Activated T-cell treated with anti-CD3 and anti-CD28 coated beads for 4 hours (primary cell): ENCODE data around the gene GRIN2A.
"Not testable (repeated sequence)": the region's sequence is repeated elsewhere in the genome, so short reads cannot be mapped to it uniquely, and the experiment has no call there.

Source experiments
- DNase-seq: peaks from one replicate; pipeline ENCODE4 v3.0.0-alpha.2; 2020

GRIN2A gene

DNA sequence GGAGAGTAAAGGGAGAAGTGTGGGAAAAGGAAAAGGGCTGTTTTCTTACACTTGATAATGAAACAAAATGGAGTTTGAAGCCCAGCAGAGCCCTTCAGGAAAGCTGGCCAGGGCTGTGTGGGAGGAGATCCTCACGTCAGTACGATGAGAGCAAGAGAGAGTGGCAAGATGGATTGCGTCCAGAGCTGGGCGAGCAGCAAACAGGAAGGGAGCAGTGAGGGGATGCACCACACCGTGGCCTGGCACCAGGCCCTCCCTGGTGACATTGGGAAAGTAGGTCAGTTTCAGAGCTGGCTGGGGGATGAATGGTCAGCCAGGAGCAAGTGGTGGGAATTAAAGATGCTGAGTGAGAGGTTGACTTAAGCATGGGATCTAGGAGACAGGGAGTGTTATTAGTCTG lies 273.6 kb downstream of the GRIN2A start:
- no peak for DNase-seq

- no peak for DNase-seq
Measured at GRCh38 chr16:9907752-9908151, 274.5 kb downstream of the GRIN2A start.

DNA sequence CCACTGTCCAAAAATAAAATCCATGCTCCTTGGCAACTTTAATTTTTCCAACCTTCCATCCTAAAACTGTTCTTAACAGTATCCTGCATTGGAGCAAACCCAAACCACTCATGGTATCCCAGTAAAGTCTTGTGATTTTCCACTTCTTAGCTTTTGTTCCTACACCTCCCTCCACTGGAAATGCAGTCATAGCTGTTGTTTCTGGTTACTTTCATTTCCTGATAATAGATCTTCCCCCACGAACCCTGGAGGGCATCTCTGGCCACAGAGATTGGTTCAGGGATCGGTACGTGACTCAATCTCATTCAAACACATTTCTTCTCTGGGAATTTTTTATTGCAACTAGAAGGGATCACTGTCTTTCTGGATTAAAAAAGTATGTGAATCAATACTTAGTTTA lies 276.0 kb downstream of the GRIN2A start:
- DNase-seq, result no peak

- no peak for DNase-seq
Measured at GRCh38 chr16:9904526-9904925, 277.7 kb downstream of the GRIN2A start.

DNA sequence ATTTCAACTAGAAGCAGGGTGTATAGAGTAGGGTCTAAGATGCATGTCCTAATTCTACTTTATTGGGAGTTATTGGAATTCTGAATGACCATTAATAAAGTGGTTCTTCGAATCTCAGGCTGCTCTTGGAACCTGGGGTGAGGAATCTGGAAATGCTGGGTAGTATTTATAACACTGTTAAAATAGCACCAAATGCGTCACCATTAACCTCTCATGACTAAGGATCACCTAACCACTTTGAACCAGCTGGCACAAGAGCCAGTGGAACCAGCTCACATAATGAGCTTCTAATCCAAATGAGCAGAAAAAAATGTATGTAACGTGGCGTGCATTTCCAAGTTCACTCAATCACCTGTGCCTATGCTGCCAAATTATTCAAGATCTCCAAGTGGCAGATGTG lies 281.7 kb downstream of the GRIN2A start:
- no peak for DNase-seq

GRCh38 chr16:9898555-9898954 lies 283.7 kb downstream of the GRIN2A start:
- no peak for DNase-seq

DNA sequence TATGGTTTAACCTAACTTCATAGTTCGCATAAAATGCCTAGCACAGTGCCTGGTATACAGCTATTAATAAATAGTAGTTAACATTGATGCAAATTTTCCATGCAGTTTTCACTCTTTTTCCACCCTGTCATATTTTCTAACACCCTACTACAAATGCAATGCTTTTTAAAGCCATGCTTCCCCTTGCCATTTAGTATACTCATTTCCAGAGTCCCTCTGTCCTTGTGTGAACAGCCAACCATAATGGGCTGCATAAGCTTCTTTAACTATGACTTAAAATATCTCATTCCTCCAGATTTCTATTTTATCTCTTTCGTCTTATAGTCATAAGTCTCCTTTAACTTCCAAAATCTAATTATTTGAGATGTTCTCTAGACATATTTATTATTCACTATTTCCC lies 284.1 kb downstream of the GRIN2A start:
- DNase-seq, result no peak

- no peak for DNase-seq
Measured at GRCh38 chr16:9895817-9896216, 286.4 kb downstream of the GRIN2A start.

GRCh38 chr16:9885876-9886275 lies 296.4 kb downstream of the GRIN2A start:
- no peak for DNase-seq

- no peak for DNase-seq
Measured at GRCh38 chr16:9885467-9885866, 296.8 kb downstream of the GRIN2A start.

GRCh38 chr16:9875981-9876380 lies 306.2 kb downstream of the GRIN2A start:
- not testable (repeated sequence) for DNase-seq

GRCh38 chr16:9874219-9874618 lies 308.0 kb downstream of the GRIN2A start:
- DNase-seq, result no peak

DNA sequence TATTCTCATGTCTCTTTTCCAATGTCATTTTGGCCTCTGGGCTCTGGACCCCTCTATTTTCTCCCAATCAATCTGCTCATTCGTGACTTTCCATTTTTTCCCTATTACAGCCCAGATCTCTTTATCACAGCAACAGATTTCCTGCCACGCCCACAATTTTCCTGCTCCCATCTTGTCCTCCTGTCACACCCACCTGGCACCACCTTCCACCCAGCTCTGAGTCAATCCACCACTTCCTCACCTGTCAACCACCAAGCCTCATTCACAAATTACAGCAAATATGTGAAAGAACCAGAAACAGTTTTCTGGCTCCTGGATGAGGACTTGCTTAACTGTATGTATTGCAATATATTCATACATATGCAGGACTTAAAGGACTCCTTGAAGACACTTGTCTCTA lies 311.3 kb downstream of the GRIN2A start:
- no peak for DNase-seq

- DNase-seq, result no peak
Measured at GRCh38 chr16:9869776-9870175, 312.5 kb downstream of the GRIN2A start.

DNA sequence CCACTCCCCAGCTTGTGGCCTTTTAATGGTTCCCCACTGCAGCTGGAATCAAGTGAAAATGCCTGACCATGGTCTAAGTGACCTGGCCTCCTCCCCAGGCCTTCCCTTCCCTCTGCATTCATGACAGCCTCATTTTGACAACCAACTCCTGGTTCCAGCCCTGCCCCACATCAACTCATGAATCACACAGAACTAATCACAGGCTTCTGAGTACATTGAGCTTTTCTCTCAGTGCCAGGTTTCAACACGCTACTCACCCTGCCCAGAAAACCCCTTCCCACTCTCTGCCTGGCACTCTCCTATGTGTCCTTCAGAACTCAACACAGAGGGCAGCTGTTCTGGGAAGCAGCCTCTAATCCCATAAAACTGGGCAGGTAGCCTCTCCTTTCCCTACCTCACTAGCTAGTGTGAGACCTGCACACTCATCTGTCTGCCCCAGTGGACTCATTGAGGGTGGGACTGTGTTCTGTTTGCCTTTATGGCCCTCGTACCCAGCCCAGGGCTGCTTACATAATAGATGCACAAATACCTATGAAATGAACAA lies 313.6 kb downstream of the GRIN2A start:
- DNase-seq, result no peak

DNA sequence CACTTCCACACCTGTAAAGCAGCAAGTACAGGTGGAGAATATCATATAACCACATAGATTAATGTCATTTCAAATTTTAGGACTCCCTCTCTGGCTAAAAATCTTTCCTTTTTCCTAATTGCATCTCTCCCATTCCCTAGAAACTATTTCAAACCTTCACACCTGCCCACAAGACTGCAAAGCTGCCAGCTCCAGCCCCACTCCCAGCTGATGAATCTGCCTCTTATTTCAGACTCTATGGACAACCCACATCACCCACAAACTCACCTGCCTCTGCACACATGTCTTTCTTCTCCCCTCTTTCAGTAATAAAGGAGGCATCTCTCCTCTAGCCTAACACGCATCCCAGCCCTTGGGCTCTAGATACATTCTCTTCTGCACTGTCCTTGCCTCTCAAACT lies 315.1 kb downstream of the GRIN2A start:
- DNase-seq, result no peak

GRCh38 chr16:9864461-9864860 lies 317.8 kb downstream of the GRIN2A start:
- DNase-seq, result no peak

DNA sequence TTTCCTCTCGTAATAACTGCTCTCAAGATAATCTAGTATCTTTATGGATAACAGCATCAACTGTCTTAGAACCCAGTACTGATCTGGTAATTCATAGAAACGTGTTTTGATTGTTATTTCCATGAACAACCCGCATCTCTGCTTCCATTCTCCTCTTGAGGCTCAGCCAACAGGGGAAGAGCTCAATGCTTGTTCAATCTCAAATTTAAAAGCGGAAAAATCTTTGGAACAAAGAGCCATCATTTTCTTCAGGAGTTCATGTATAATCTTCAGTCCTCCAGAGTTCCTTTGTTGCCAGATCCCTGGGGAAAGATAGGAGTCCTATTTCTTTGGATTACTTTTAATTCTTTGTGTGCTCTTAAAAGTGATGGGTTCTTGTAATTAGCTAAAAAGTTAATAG lies 319.9 kb downstream of the GRIN2A start:
- DNase-seq, result no peak

- no peak for DNase-seq
Measured at GRCh38 chr16:9860876-9861275, 321.4 kb downstream of the GRIN2A start.

DNA sequence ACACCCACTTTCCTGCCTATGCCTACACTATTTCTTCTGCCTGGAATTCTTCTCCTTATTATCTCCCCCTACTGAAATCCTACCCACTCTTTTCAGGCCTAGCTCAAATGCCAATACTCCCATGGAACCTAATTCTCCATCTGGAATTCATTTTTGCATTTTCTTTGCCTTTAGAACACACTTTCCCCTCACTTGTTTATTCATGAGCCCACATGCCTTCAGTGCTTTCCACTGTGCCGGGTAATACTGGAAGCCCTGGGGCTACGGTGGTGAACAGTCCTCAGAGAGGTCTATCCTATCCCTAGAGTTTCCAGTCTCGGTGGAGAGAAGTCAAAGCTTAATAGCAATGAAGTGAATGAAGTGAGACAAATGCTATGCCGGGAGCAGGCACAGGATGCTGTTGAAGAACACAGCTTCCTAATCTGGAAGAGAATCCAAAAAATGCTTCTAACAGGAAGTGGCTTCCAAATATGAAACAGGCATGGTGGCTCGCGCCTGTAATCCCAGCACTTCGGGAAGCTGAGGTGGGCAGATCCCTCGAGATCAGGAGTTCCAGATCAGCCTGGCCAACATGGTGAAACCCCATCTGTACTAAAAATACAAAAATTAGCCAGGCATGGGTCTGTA lies 322.4 kb downstream of the GRIN2A start:
- no peak for DNase-seq

DNA sequence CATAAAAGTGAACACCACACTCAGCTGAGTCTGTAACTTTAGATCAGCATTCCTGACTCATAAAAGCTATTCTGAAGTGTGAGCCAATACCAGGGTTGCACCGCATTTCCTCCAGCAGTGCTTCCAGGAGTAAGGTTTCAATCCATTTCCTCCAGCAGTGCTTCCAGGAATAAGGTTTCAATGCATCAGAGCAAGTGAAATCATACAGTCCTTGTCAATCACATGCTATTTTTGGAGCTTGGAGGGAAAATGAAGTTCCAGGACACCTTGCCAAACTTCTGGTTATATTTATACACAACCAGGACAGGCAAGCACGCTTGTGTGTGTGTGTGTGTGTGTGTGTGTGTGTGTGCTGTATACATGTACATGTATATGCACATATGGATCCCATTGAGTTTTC lies 327.6 kb downstream of the GRIN2A start:
- no peak for DNase-seq

DNA sequence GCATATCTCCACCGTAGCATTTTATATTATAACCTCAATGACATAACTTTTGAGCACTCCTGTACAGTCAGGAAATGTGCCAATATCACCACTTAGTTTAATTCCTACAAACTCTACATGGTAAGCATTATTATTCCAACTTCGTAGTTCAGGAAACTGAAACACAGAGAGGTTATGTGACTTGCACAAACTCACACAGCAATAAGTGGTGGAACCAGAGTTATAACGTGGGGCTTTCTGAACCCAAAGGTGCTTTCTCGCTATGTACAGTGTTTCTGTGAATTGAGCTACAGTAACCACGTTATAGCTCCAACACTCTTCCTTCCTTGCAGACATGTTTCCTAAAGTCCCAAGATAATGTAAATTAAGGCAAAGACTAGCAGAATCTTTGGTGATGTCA lies 330.2 kb downstream of the GRIN2A start:
- DNase-seq, result no peak

DNA sequence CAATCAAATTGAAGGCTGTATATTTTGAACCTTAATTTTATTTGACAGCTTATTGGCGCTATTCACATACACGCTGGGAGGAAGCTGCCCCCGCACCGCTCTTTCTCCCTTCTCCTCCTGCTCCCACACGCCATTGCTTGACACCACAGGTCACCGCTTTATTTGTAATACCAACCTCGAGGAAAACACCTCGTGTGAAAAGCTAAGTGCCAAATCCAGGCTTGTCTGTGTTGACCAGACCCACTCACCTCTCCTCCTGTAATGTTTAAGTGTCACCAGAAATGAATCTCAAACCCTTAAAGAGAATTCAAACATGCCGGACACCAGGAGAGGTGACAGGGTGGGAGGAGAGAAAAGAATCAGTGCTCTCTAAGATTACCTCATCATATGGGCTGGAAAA lies 331.4 kb downstream of the GRIN2A start:
- DNase-seq, result no peak

- DNase-seq, result no peak
Measured at GRCh38 chr16:9849697-9850245, 332.5 kb downstream of the GRIN2A start.

GRCh38 chr16:9847146-9847545 lies 335.1 kb downstream of the GRIN2A start:
- no peak for DNase-seq
